IMR-90 (cell line): ENCODE results near the gene IL17B. TPM values are rescaled to one million over a fixed set of nuclear protein-coding genes. Genes with fewer than 3 reads are reported as not detected.

Experiments
- ATAC-seq: fragments of 200-7000 bp; cut with Tn5 transposase; 2 replicates; pipeline ENCODE4 v1.9.1; 2020; ENCODE audit warnings: low read depth, mild to moderate bottlenecking, moderate library complexity
- BruUV-seq: library from RNA; stranded (reverse); fragments of 400-500 nt; replicated peaks from 2 replicates; lab custom pipeline; 2021; lab: Mats Ljungman, UMichigan
- CTCF ChIA-PET: fragments of 300-600 bp; formaldehyde crosslinking; extraction: SDS; loops from one replicate; lab custom pipeline; 2021; ENCODE audit warnings: antibody characterized with exemption; lab: Yijun Ruan, JAX
- POLR2A ChIA-PET: fragments of 300-600 bp; sonication (Branson Sonifier 250); formaldehyde crosslinking; loops from one replicate; lab custom pipeline; 2022; ENCODE audit warnings: antibody characterized with exemption; ENCODE audit not compliant: unreplicated experiment; lab: Charles Lee
- DNase-seq: peaks from one replicate; pipeline ENCODE4 v3.0.0; 2013
- H2AFZ ChIP-seq: replicated peaks from 2 replicates; pipeline ENCODE3; 2013; ENCODE audit warnings: low read length, mild to moderate bottlenecking; ENCODE audit not compliant: poor library complexity
- H2AK5ac ChIP-seq: 2 replicates; pipeline ENCODE4 v1.6.1; 2013; ENCODE audit warnings: low read depth, low read length, inconsistent platforms
- H2AK9ac ChIP-seq: replicated peaks from 2 replicates; pipeline ENCODE3; 2013; ENCODE audit warnings: mild to moderate bottlenecking, low read depth, low read length, moderate library complexity; ENCODE audit not compliant: poor library complexity
- H2BK120ac ChIP-seq: 2 replicates; pipeline ENCODE4 v1.6.1; 2013; ENCODE audit warnings: low read depth, low read length, inconsistent platforms
- H2BK15ac ChIP-seq: 3 replicates; pipeline ENCODE4 v1.6.1; 2013; ENCODE audit warnings: low read depth, low read length, inconsistent platforms
- H2BK20ac ChIP-seq: 2 replicates; pipeline ENCODE4 v1.6.1; 2013; ENCODE audit warnings: low read depth, mild to moderate bottlenecking, inconsistent platforms, low read length, moderate library complexity
- H2BK5ac ChIP-seq: 2 replicates; pipeline ENCODE4 v1.6.1; 2013; ENCODE audit warnings: mild to moderate bottlenecking, low read depth, low read length, inconsistent platforms; ENCODE audit not compliant: poor library complexity, severe bottlenecking
- H3K14ac ChIP-seq: replicated peaks from 2 replicates; pipeline ENCODE4 v1.6.1; 2013; ENCODE audit warnings: low read depth, low read length, inconsistent platforms
- H3K18ac ChIP-seq: 2 replicates; pipeline ENCODE4 v1.6.1; 2013; ENCODE audit warnings: low read depth, low read length, control low read depth
- H3K23ac ChIP-seq: 2 replicates; pipeline ENCODE4 v1.6.1; 2013; ENCODE audit warnings: low read depth, low read length, inconsistent platforms
- H3K27ac ChIP-seq: 2 replicates; pipeline ENCODE4 v1.5.1; 2013; ENCODE audit warnings: mild to moderate bottlenecking, control low read depth, low read length; ENCODE audit not compliant: insufficient read depth
- H3K27me3 ChIP-seq: 2 replicates; pipeline ENCODE4 v1.6.1; 2013; ENCODE audit warnings: low read length; ENCODE audit not compliant: control insufficient read depth, insufficient read depth
- H3K36me3 ChIP-seq: 2 replicates; pipeline ENCODE4 v1.6.1; 2013; ENCODE audit warnings: low read length, mixed read lengths; ENCODE audit not compliant: control insufficient read depth, insufficient read depth
- H3K4ac ChIP-seq: 2 replicates; pipeline ENCODE4 v1.6.1; 2013; ENCODE audit warnings: low read depth, low read length, inconsistent platforms
- H3K4me1 ChIP-seq: 2 replicates; pipeline ENCODE4 v1.6.1; 2013; ENCODE audit warnings: low read length, mixed read lengths; ENCODE audit not compliant: control insufficient read depth, insufficient read depth
- H3K4me2 ChIP-seq: 2 replicates; pipeline ENCODE4 v1.6.1; 2013; ENCODE audit warnings: low read depth, mild to moderate bottlenecking, control low read depth, low read length, moderate library complexity
- H3K4me3 ChIP-seq: 2 replicates; pipeline ENCODE4 v1.5.1; 2013; ENCODE audit warnings: low read depth, mild to moderate bottlenecking, control low read depth, low read length, moderate library complexity; ENCODE audit not compliant: insufficient read depth
- H3K56ac ChIP-seq: 2 replicates; pipeline ENCODE4 v1.6.1; 2013; ENCODE audit warnings: low read length, inconsistent platforms; ENCODE audit not compliant: insufficient read depth; ENCODE audit errors: extremely low read depth
- H3K79me1 ChIP-seq, 2 experiments: 2 replicates each; pipeline ENCODE4 v1.6.1; 2013; ENCODE audit warnings: low read length in 2 of 2, inconsistent platforms in 1 of 2, low read depth in 1 of 2
- H3K9ac ChIP-seq: 2 replicates; pipeline ENCODE4 v1.6.1; 2013; ENCODE audit warnings: low read depth, low read length, control low read depth
- H3K9me1 ChIP-seq: 2 replicates; pipeline ENCODE4 v1.6.1; 2013; ENCODE audit warnings: low read length, inconsistent platforms; ENCODE audit not compliant: insufficient read depth
- H3K9me3 ChIP-seq: 2 replicates; pipeline ENCODE4 v1.6.1; 2013; ENCODE audit warnings: low read length; ENCODE audit not compliant: control insufficient read depth, insufficient read depth
- H4K20me1 ChIP-seq: 2 replicates; pipeline ENCODE4 v1.6.1; 2013; ENCODE audit warnings: low read length, inconsistent platforms; ENCODE audit not compliant: insufficient read depth
- H4K5ac ChIP-seq: 2 replicates; pipeline ENCODE4 v1.6.1; 2013; ENCODE audit warnings: mild to moderate bottlenecking, low read depth, low read length, control low read depth
- H4K8ac ChIP-seq, 2 experiments: 2 replicates each; pipeline ENCODE4 v1.6.1; 2013; ENCODE audit warnings: low read depth in 2 of 2, low read length in 2 of 2, control low read depth in 1 of 2, inconsistent platforms in 1 of 2
- H4K91ac ChIP-seq: 2 replicates; pipeline ENCODE4 v1.6.1; 2013; ENCODE audit warnings: low read depth, low read length, inconsistent platforms; ENCODE audit not compliant: insufficient read depth
- BHLHE40 ChIP-seq: fragments of 150-350 bp; IDR thresholded peaks from 2 replicates; pipeline ENCODE4 v1.6.1; 2016; ENCODE audit warnings: mild to moderate bottlenecking, low read depth, low read length
- CEBPB ChIP-seq: IDR thresholded peaks from 2 replicates; pipeline ENCODE4 v1.6.1; 2012; ENCODE audit warnings: low read depth, low read length, improper control_type of control experiment
- CTCF ChIP-seq: conservative IDR thresholded peaks from 2 replicates; pipeline ENCODE4 v1.5.1; 2012; ENCODE audit warnings: mild to moderate bottlenecking, low read depth, low read length, improper control_type of control experiment
- RAD21 ChIP-seq: IDR thresholded peaks from 2 replicates; pipeline ENCODE4 v1.6.1; 2012; ENCODE audit warnings: low read length, improper control_type of control experiment
- WGBS, 2 experiments: methylation state at CpG; one replicate each; pipeline versions ENCODE4 v1.1.5 to v1.1.7; 2013; ENCODE audit warnings: missing lambda C conversion rate in 2 of 2; ENCODE audit not compliant: insufficient read length in 1 of 2; ENCODE audit errors: extremely low coverage in 2 of 2; 5-methylcytosine and 5-hydroxymethylcytosine counted together
- dilution Hi-C: fragments of 300-500 bp; cut with HindIII; formaldehyde crosslinking; loops from one replicate; pipeline ENCODE4 v1.14.3; 2018; ENCODE audit warnings: low sequenced_read_pairs; ENCODE audit not compliant: unreplicated experiment
- in situ Hi-C: fragments of 300-500 bp; cut with MboI; formaldehyde crosslinking; loops from 3 replicates; pipeline ENCODE4 v1.14.3; 2019; ENCODE audit warnings: low sequenced_read_pairs, inconsistent platforms, mixed read lengths
- intact Hi-C: fragments of 100-400 bp; cut with micrococcal nuclease; formaldehyde crosslinking; loops from 2 replicates; pipeline ENCODE4 v1.10.0; 2022
- polyA plus RNA-seq, 3 experiments: library from polyadenylated mRNA; depleted of rRNA; stranded (reverse); fragments of >200 nt; gene quantifications; 2 replicates each; pipeline ENCODE4 v1.2.3, GENCODE V29; 2012; ENCODE audit warnings: low replicate concordance in 1 of 3
- total RNA-seq: library from RNA; depleted of rRNA; stranded (reverse); fragments of >200 nt; gene quantifications from 2 replicates; pipeline ENCODE4 v1.2.3, GENCODE V29; 2012
- TF ChIP-seq, protein P1 (sequence below): fragments of 150-350 bp; IDR thresholded peaks from 2 replicates; pipeline ENCODE4 v1.6.1; 2016; ENCODE audit warnings: low read depth, mild to moderate bottlenecking, low read length, moderate library complexity, borderline replicate concordance

IL17B gene
- total and polyA plus RNA-seq, 2 of the 4 experiments (the other 2 are of a cell fraction): 0.31 TPM; not detected in 1

DNA sequence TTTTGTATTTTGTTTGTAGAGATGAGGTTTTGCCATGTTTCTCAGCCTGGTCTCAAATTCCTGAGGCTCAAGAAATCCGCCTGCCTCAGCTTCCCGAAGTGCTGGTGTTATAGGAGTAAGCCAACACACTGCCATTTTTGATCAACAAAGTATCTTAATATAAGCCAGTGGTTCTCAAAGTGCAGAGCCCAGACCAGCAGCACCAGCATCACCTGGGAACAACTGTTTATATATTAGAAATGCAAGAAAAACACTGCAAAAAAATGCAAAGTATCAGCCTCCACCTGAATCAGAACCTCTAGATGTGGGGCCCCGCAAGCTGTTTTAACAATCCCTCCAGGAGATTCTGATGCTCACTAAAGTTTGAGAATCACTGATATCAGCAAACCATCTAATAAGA is 6.2 kb downstream of the IL17B start:
- no peak for TF ChIP-seq CEBPB
- no peak for TF ChIP-seq CTCF
- TF ChIP-seq, protein P1, sequence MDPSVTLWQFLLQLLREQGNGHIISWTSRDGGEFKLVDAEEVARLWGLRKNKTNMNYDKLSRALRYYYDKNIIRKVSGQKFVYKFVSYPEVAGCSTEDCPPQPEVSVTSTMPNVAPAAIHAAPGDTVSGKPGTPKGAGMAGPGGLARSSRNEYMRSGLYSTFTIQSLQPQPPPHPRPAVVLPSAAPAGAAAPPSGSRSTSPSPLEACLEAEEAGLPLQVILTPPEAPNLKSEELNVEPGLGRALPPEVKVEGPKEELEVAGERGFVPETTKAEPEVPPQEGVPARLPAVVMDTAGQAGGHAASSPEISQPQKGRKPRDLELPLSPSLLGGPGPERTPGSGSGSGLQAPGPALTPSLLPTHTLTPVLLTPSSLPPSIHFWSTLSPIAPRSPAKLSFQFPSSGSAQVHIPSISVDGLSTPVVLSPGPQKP: no peak
- TF ChIP-seq RAD21: no peak
- TF ChIP-seq BHLHE40: no peak
- Histone ChIP-seq H3K23ac (no peak overlapping the region), H2AK5ac (no peak overlapping the region), H2BK15ac (no peak overlapping the region), H2BK20ac (no peak overlapping the region), H3K4me1 (no peaks in the 10 kb centered on the region), H3K9me3 (no peaks in the 10 kb centered on the region), H3K27me3 (no peaks in the 10 kb centered on the region), H4K91ac (no peak overlapping the region), H3K14ac (no peak overlapping the region), H4K20me1 (no peaks in the 10 kb centered on the region), H3K36me3 (no peaks in the 10 kb centered on the region), H3K9me1 (0 out of 2 replicates have a peak, but pooled peaks cover 5% of the 10 kb centered on the region), H4K8ac (no peak overlapping the region), H2BK120ac (no peak overlapping the region), H3K18ac (no peak overlapping the region), H3K4me2 (no peak overlapping the region), H2BK5ac (no peak overlapping the region), H3K4me3 (no peak overlapping the region), H3K79me1 (no peaks in the 10 kb centered on the region), H3K4ac (no peak overlapping the region), H3K27ac (no peak overlapping the region), H2AFZ (no peak overlapping the region), H2AK9ac (no peak overlapping the region), H3K9ac (no peak overlapping the region), H3K56ac (no peak overlapping the region), H4K5ac (no peak overlapping the region)
- ATAC-seq: no peak
- dilution Hi-C loops: no loop called here
- CTCF ChIA-PET: interaction anchor here (0.8 kb wide), 1 partner anchor 106 kb away, joined by 3 read pairs; no protein-coding TSS in a partner anchor
- no peak for DNase-seq
- no TSS peak for BruUV-seq
- no CpG with 5 or more reads among the region's 3 CpGs for WGBS, 2 experiments
- intact Hi-C loops: no loop called here
- POLR2A ChIA-PET: interaction anchor here (0.6 kb wide), 1 partner anchor 62 kb away, joined by 3 read pairs; no protein-coding TSS in a partner anchor
- in situ Hi-C loops: loop anchor here (5.0 kb wide), 1 partner anchor 189 kb away; no protein-coding TSS in a partner anchor
